DMS53 treated with DMSO at 0.1 percent for 48 hours (cell line): Measurements from ENCODE around the gene PANK3.

Source experiments
- DNase-seq: peaks from one replicate; lab custom pipeline; 2025; ENCODE audit not compliant: unreplicated experiment; lab: John Stamatoyannopoulos, UW

Gene PANK3

GRCh38 chr5:168578538-168579487 lies at the start of gene PANK3:
Gene PANK3 (minus strand): TSS chr5:168579368. CDS start chr5:168579283, 85 bp downstream.
- peak; percentile 25 for DNase-seq

- no peak for DNase-seq
Measured at GRCh38 chr5:168624850-168625364, 45.7 kb upstream of the PANK3 start.

- DNase-seq: no peak
Measured at GRCh38 chr5:168620807-168621206, 41.6 kb upstream of the PANK3 start.

GRCh38 chr5:168614661-168615060 lies 35.5 kb upstream of the PANK3 start:
- DNase-seq: no peak

- no peak for DNase-seq
Measured at GRCh38 chr5:168613996-168614395, 34.8 kb upstream of the PANK3 start.

- DNase-seq: no peak
Measured at GRCh38 chr5:168613396-168613795, 34.2 kb upstream of the PANK3 start.

- DNase-seq: no peak
Measured at GRCh38 chr5:168612996-168613395, 33.8 kb upstream of the PANK3 start.

GRCh38 chr5:168612123-168612522 lies 33.0 kb upstream of the PANK3 start:
- DNase-seq: no peak

GRCh38 chr5:168611165-168611564 lies 32.0 kb upstream of the PANK3 start:
- no peak for DNase-seq

- DNase-seq: no peak
Measured at GRCh38 chr5:168609806-168610482, 30.8 kb upstream of the PANK3 start.

- no peak for DNase-seq
Measured at GRCh38 chr5:168608821-168609220, 29.7 kb upstream of the PANK3 start.

- DNase-seq: no peak
Measured at GRCh38 chr5:168608386-168608785, 29.2 kb upstream of the PANK3 start.

GRCh38 chr5:168607946-168608345 lies 28.8 kb upstream of the PANK3 start:
- DNase-seq: no peak

GRCh38 chr5:168606562-168606961 lies 27.4 kb upstream of the PANK3 start:
- DNase-seq: no peak

- no peak for DNase-seq
Measured at GRCh38 chr5:168604436-168604835, 25.3 kb upstream of the PANK3 start.

GRCh38 chr5:168603746-168604145 lies 24.6 kb upstream of the PANK3 start:
- no peak for DNase-seq

GRCh38 chr5:168602517-168602916 lies 23.3 kb upstream of the PANK3 start:
- DNase-seq: no peak

- no peak for DNase-seq
Measured at GRCh38 chr5:168601972-168602371, 22.8 kb upstream of the PANK3 start.

GRCh38 chr5:168600409-168600808 lies 21.2 kb upstream of the PANK3 start:
- no peak for DNase-seq

- no peak for DNase-seq
Measured at GRCh38 chr5:168599826-168600225, 20.7 kb upstream of the PANK3 start.

- DNase-seq: no peak
Measured at GRCh38 chr5:168598639-168599038, 19.5 kb upstream of the PANK3 start.

- DNase-seq: no peak
Measured at GRCh38 chr5:168596927-168597326, 17.8 kb upstream of the PANK3 start.
